HG02798 (cell line): ENCODE results near the gene SMAD7.

Experiments
- ATAC-seq: cut with Tn5 transposase; IDR thresholded peaks from one replicate; pipeline ENCODE4 v1.9.1; 2021; ENCODE audit warnings: mild to moderate bottlenecking; ENCODE audit not compliant: unreplicated experiment, poor library complexity

Gene SMAD7

GRCh38 chr18:48950536-48951447 lies at the start of gene SMAD7:
SMAD7 (minus strand) TSS chr18:48950965; CDS start chr18:48950424, 541 bp downstream.
- ATAC-seq, result no peak

GRCh38 chr18:48999569-48999968 lies 48.8 kb upstream of the SMAD7 start:
- ATAC-seq, result no peak

GRCh38 chr18:48997985-48998831 lies 47.4 kb upstream of the SMAD7 start:
- ATAC-seq, result no peak

GRCh38 chr18:48997681-48997984 lies 46.9 kb upstream of the SMAD7 start:
- ATAC-seq, result no peak

GRCh38 chr18:48996901-48997463 lies 46.2 kb upstream of the SMAD7 start:
- no peak for ATAC-seq

- ATAC-seq, result no peak
Measured at GRCh38 chr18:48996041-48996440, 45.3 kb upstream of the SMAD7 start.

GRCh38 chr18:48994926-48995835 lies 44.4 kb upstream of the SMAD7 start:
- ATAC-seq, result no peak

- no peak for ATAC-seq
Measured at GRCh38 chr18:48994044-48994651, 43.4 kb upstream of the SMAD7 start.

GRCh38 chr18:48993586-48993985 lies 42.8 kb upstream of the SMAD7 start:
- ATAC-seq, result no peak

GRCh38 chr18:48992791-48993555 lies 42.2 kb upstream of the SMAD7 start:
- no peak for ATAC-seq

- ATAC-seq, result no peak
Measured at GRCh38 chr18:48992133-48992532, 41.4 kb upstream of the SMAD7 start.

- no peak for ATAC-seq
Measured at GRCh38 chr18:48991676-48992075, 40.9 kb upstream of the SMAD7 start.

- no peak for ATAC-seq
Measured at GRCh38 chr18:48991319-48991660, 40.5 kb upstream of the SMAD7 start.

- no peak for ATAC-seq
Measured at GRCh38 chr18:48990481-48991318, 39.9 kb upstream of the SMAD7 start.

GRCh38 chr18:48989304-48990303 lies 38.8 kb upstream of the SMAD7 start:
- ATAC-seq, result no peak

- ATAC-seq, result no peak
Measured at GRCh38 chr18:48988508-48989303, 37.9 kb upstream of the SMAD7 start.
